Measurements from ENCODE around the gene TSPAN18. TPM values are rescaled to one million over a fixed set of nuclear protein-coding genes. Genes with fewer than 3 reads are reported as not detected.
A peak's percentile ranks its signal among the peaks of the same experiment; 100 is the strongest.

TSPAN18 gene
- total RNA-seq, 6 donors from 2014 or later, result 8.2 to 48.6 (median 17.5) TPM

GRCh38 chr11:44945666-44946065 lies 218.9 kb downstream of the TSPAN18 start:
- peaks cover 0 to 2% (median 0%) of the 10 kb centered on the region in 4 donors for H3K36me3 ChIP-seq
- no peaks in the 10 kb centered on the region for H3K27me3 ChIP-seq
- peak in 1 of 2 donors; percentile 38 for ATAC-seq (ENCODE audit: low FRiP score in 2 of 2)
- no peaks in the 10 kb centered on the region for H3K9me3 ChIP-seq
- 77 to 89% methylated on average over 9 to 11 of the region's 11 CpGs for WGBS, 2 donors
- H3K27ac ChIP-seq, result no peak overlapping the region
- H3K4me3 ChIP-seq, result no peak overlapping the region
- H3K4me1 ChIP-seq, result peaks cover 23 to 77% (median 55%) of the 10 kb centered on the region in 4 donors
- DNase-seq, result no peak
- TF ChIP-seq POLR2AphosphoS5 (IDR thresholded peaks at IDR 0.05) (no peak), POLR2A (IDR thresholded peaks at IDR 0.05) (no peak), EP300 (IDR thresholded peaks at IDR 0.05) (no peak), CTCF (IDR thresholded peaks at IDR 0.05) (no peak)

GRCh38 chr11:44946263-44946662 lies 219.5 kb downstream of the TSPAN18 start:
- H3K27me3 ChIP-seq, result no peaks in the 10 kb centered on the region
- H3K36me3 ChIP-seq, result peaks cover 0 to 2% (median 0%) of the 10 kb centered on the region in 4 donors
- H3K4me3 ChIP-seq, result no peak overlapping the region
- no peak overlapping the region for H3K27ac ChIP-seq
- DNase-seq (no peak), ATAC-seq (ENCODE audit: low FRiP score in 2 of 2) (peak in 1 of 2 donors; percentile 66)
- TF ChIP-seq POLR2A (IDR thresholded peaks at IDR 0.05), result no peak
- no peak for TF ChIP-seq POLR2AphosphoS5 (IDR thresholded peaks at IDR 0.05)
- no peaks in the 10 kb centered on the region for H3K9me3 ChIP-seq
- WGBS, 2 donors, result 89 to 93% methylated on average over 10 to 12 of the region's 12 CpGs
- H3K4me1 ChIP-seq, result peaks cover 25 to 78% (median 57%) of the 10 kb centered on the region in 4 donors

GRCh38 chr11:44947114-44947513 lies 220.4 kb downstream of the TSPAN18 start:
- ATAC-seq (ENCODE audit: low FRiP score in 2 of 2), result no peak
- TF ChIP-seq CTCF (IDR thresholded peaks at IDR 0.05) (no peak), POLR2A (IDR thresholded peaks at IDR 0.05) (no peak), POLR2AphosphoS5 (IDR thresholded peaks at IDR 0.05) (no peak), EP300 (IDR thresholded peaks at IDR 0.05) (no peak)
- peaks cover 25 to 80% (median 56%) of the 10 kb centered on the region in 4 donors for H3K4me1 ChIP-seq
- no peaks in the 10 kb centered on the region for H3K9me3 ChIP-seq
- H3K36me3 ChIP-seq, result peaks cover 0 to 2% (median 0%) of the 10 kb centered on the region in 4 donors
- no peak overlapping the region for H3K4me3 ChIP-seq
- DNase-seq, result no peak
- H3K27me3 ChIP-seq, result no peaks in the 10 kb centered on the region
- WGBS, 2 donors, result 50 to 74% methylated on average over 8 to 9 of the region's 9 CpGs
- peak overlapping the region in 2 of 4 donors; percentile 21 to 53 for H3K27ac ChIP-seq

- Histone ChIP-seq H3K9me3 (no peaks in the 10 kb centered on the region), H3K36me3 (peaks cover 0 to 2% (median 0%) of the 10 kb centered on the region in 4 donors), H3K4me1 (peaks cover 18 to 72% (median 47%) of the 10 kb centered on the region in 4 donors), H3K27me3 (no peaks in the 10 kb centered on the region), H3K4me3 (no peak overlapping the region), H3K27ac (no peak overlapping the region)
- TF ChIP-seq POLR2A (IDR thresholded peaks at IDR 0.05), result no peak
- no peak for TF ChIP-seq POLR2AphosphoS5 (IDR thresholded peaks at IDR 0.05)
- TF ChIP-seq EP300 (IDR thresholded peaks at IDR 0.05), result no peak
- TF ChIP-seq CTCF (IDR thresholded peaks at IDR 0.05), result no peak
- WGBS, 2 donors, result 90 to 94% methylated on average over 3 of the region's 3 CpGs
- no peak for DNase-seq
- ATAC-seq (ENCODE audit: low FRiP score in 2 of 2), result no peak
Measured at GRCh38 chr11:44948155-44948554, 221.4 kb downstream of the TSPAN18 start.

- Histone ChIP-seq H3K4me1 (peaks cover 21 to 68% (median 44%) of the 10 kb centered on the region in 4 donors), H3K27ac (peak overlapping the region; percentile 79 to 95 (median 88)), H3K27me3 (no peaks in the 10 kb centered on the region), H3K4me3 (peak overlapping the region; percentile 75 to 98 (median 93)), H3K36me3 (peaks cover 0 to 2% (median 0%) of the 10 kb centered on the region in 4 donors), H3K9me3 (no peaks in the 10 kb centered on the region)
- WGBS, 2 donors, result 9% methylated on average over 14 to 47 of the region's 57 CpGs
- peak; percentile 24 to 55 (median 38) for TF ChIP-seq CTCF (IDR thresholded peaks at IDR 0.05)
- TF ChIP-seq EP300 (IDR thresholded peaks at IDR 0.05), result no peak
- peak in 1 of 2 donors; percentile 16 for TF ChIP-seq POLR2AphosphoS5 (IDR thresholded peaks at IDR 0.05)
- TF ChIP-seq POLR2A (IDR thresholded peaks at IDR 0.05), result peak in 2 of 4 donors; percentile 41 to 45
- DNase-seq (peak; percentile 48 to 91), ATAC-seq (ENCODE audit: low FRiP score in 2 of 2) (peak in 1 of 2 donors; percentile 34)
Measured at GRCh38 chr11:44949160-44950030, 222.6 kb downstream of the TSPAN18 start.
